OCI-M2 (cell line): ENCODE results near the gene REEP1.

Experiments used
- DNase-seq: peaks from one replicate; lab custom pipeline; 2025; ENCODE audit not compliant: unreplicated experiment; lab: John Stamatoyannopoulos, UW

REEP1 gene

DNA sequence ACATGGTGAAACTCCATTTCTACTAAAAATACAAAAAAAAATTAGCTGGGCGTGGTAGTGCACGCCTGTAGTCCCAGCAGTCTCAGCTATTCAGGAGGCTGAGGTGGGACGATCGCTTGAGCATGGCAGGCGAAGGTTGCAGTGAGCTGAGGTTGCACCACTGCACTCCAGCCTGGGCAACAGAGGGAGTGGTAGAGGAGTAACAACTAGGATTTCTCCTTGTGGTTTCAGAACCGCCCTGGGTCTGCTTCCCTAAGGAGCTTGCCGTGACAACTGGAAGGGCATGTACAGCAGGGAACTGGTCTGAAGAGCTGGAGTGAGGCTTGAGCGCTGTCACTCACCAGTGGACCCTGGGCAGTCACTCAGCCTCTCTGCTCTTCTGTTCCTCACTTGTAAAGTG is 29.1 kb downstream of the REEP1 start:
- no peak for DNase-seq

DNA sequence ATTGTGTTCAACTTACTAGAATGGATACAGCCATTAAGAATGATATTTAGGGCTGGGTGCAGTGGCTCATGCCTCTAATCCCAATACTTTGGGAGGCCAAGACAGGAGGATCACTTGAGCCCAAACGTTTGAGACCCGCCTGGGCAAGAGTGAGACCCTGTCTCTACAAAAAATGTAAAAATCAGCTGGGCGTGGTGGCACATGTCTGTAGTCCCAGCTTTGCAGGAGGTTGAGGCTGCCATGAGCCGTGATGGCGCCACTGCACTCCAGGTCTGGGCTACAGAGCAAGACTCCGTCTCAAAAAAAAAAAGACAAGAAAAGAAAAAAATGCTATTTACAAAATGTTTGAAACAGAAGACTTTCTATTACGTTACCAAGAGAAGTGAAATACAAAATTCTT is 30.0 kb downstream of the REEP1 start:
- DNase-seq, result no peak

DNA sequence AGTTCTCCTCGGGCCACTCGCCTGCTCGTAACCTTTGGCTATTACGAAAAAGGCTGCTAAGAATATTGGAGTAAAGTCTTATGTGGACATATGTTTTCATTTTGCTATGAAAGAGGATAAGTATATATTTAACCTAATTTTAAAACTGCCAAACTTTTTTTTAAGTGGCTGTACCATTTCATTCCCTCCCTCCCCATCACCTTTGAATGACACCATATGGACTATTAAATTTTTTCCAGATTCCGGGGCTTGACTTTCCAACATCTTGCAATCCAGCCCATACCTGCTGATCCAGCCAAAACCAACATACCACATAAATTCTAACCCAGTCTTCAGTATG is 31.5 kb downstream of the REEP1 start:
- DNase-seq, result no peak

- DNase-seq, result no peak
Observed at GRCh38 chr2:86305195-86305914, 32.1 kb downstream of the REEP1 start.

GRCh38 chr2:86304416-86304815 is 33.0 kb downstream of the REEP1 start:
- no peak for DNase-seq

GRCh38 chr2:86302320-86302719 is 35.1 kb downstream of the REEP1 start:
- DNase-seq, result no peak

GRCh38 chr2:86301711-86302202 is 35.7 kb downstream of the REEP1 start:
- DNase-seq, result no peak

DNA sequence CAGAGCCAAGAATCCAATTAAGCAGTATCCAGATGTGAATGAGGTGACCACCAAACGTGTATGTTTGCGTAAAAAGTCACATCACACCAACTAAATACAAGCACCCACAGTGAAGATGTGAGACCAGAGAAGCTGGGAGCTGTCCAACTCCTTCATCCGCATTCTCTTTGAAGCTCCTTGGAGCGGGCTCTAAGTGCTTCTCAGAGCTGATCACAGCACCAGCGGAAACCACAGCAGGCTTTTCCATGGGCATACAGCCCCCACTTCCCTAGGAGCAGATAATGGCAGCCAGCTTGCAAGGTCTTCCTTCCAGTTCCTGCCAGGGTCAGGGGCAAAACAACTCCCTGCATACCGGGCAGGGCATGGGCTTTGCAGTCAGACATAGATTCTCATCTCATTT is 36.4 kb downstream of the REEP1 start:
- DNase-seq, result no peak

- DNase-seq, result no peak
Observed at GRCh38 chr2:86300496-86300895, 36.9 kb downstream of the REEP1 start.

GRCh38 chr2:86298411-86299390 is 38.7 kb downstream of the REEP1 start:
- no peak for DNase-seq

GRCh38 chr2:86297382-86298147 is 39.9 kb downstream of the REEP1 start:
- DNase-seq, result no peak

DNA sequence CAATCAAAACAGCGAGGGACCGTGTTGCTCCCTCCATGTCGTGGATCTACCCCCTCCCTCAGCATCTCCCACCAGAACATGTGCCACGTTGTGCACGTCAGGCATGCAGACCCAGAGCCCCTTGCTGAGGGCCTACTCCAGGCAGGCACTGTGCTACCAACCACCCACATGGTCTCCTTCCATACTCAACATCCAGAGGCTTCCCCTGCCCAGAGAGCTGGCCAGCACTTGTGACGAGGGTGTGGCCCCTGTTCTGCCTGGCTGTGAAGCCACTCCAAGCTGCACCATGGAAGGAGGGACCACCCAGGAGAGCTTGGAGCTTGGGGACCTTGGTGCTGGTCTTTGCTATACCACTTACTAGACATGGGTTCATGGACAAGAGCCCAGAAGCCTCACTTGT is 40.5 kb downstream of the REEP1 start:
- no peak for DNase-seq

- DNase-seq, result no peak
Observed at GRCh38 chr2:86295066-86295465, 42.4 kb downstream of the REEP1 start.

GRCh38 chr2:86293612-86294011 is 43.8 kb downstream of the REEP1 start:
- DNase-seq, result no peak

GRCh38 chr2:86292571-86293515 is 44.6 kb downstream of the REEP1 start:
- no peak for DNase-seq

- DNase-seq, result no peak
Observed at GRCh38 chr2:86291328-86291662, 46.1 kb downstream of the REEP1 start.

DNA sequence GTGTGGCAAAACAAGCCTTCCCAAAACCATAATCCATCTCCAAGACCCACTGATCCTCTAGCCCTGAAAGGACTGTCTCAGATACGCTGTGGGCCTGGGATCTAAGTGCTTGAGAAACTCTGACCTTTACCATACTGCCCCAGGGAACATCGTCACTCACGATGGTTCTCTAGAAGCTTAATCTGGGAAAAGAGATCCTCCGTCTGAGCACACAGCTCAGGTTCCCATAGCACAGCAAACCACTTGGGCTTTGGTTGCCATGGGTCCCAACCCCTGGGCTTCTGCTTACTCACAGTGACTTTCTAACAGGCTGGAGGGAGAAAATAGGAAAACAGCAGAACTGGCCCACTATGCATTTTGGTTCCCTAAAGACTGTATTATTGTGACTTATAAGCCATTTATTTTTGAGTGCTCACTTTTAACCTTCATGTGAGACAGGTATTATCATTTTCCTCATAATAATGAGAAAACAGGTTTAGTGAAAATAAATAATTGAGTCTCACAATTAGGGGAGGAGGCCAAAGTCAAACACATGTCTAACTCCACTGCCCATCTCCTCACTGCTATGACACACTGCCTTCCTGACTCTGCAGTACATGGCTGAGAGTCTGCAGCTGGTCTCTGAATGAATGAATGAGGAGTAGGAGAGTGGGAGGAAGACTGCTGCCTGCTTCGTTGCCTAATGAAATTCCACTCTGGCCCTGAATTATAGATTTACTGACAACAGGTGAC is 46.7 kb downstream of the REEP1 start:
- DNase-seq, result no peak

DNA sequence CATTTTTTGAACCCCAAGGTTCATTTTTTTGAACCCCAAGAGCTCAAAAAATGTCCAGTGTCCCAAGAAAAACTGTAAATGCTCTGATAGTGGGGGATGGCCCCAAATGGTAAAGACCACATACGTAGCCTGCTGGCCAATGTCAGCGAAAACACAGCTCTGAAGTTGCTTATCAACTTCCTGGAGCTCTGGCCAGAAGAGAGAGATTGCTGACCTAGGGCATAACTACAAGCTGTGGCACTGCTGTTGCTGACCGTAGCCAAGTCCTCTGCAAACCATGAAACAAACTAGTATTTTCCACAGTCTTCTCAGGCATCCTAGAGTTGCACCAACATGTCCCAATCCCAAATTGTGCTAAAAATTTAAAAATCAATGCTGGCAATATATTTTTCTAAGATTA is 50.9 kb downstream of the REEP1 start:
- DNase-seq, result no peak

DNA sequence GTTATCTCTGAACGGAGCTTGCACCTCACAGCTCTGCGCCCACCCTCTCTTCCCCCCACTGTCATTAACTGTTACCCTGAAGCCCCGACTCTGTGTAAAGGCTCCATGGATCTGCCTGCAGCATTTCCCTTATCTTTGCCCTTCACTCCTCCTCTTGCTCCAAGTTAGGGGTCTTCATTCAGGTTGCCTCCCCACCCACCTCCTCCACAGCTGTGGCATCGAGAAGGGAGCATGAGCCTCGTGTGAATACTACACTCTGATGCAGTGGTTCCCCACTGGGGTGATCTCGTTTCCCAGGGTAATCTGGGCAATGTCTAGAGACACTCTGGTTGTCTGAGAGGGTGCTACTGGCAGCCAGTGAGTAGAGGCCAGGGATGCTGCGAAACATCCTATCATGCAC is 51.4 kb downstream of the REEP1 start:
- no peak for DNase-seq

- DNase-seq, result no peak
Observed at GRCh38 chr2:86285571-86285970, 51.9 kb downstream of the REEP1 start.
